Iris pigment epithelial cell (primary cell): ENCODE measurements around the gene COBLL1.
A peak's percentile ranks its signal among the peaks of the same experiment; 100 is the strongest.

Experiments used
- DNase-seq: peaks from one replicate; pipeline ENCODE4 v3.0.0-alpha.2; 2011; ENCODE audit warnings: low read depth

Gene COBLL1

DNA sequence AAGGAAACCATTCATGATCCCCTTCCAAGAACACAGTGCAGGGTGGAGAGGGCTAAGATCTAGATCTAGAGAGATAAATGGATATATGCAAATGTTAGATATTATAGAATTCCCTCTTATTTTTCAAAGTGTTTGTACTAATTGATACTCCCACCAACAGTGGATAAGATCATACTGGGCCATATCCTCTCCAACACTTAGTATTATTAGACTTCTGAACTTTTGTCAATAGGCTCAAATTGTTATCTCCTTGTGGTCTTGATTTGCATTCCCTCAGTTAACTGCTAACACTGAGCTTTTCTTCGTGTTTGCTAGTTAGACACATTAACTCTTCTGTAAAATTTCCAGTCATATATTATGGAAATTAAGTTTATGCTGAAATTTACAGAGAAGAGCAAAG is 163.9 kb downstream of the COBLL1 start:
- no peak for DNase-seq

DNA sequence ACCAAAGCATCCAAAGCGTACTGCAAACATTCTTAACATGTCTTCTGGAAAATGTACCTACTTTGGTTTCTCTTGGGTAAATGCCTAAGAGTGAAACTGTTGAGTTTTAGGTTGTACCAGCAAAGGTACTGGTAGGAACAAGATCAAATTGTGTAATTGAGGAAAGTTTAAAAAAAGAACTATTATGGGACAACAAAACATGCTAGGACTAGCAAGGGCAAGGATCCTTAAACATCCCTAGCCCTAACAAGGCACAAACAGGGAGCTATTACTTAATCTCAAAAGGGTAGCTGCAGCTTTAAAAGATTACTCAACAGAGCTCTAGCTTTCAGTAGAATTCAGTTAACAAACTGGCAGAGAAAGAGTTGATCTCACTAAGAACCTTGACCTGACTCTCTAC is 164.4 kb downstream of the COBLL1 start:
- DNase-seq, result no peak

DNA sequence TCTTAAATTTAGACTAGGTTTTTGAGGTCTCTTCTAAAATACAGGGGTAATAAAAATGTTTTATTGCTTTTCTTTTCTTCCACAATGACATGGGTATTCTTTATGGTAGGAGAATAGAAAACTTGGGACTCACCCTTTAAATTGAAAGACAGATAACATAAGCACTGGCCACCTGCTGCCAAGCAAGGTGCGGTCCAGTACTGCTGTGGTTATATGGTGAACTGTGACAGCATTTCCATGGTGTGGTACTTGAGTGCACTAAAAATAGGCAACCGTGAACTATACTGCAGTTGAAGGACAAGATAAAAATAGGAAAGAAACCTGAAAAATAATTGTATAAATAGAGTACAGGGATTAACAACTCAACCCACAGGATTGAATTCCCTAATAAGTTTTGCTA is 165.9 kb downstream of the COBLL1 start:
- no peak for DNase-seq

DNA sequence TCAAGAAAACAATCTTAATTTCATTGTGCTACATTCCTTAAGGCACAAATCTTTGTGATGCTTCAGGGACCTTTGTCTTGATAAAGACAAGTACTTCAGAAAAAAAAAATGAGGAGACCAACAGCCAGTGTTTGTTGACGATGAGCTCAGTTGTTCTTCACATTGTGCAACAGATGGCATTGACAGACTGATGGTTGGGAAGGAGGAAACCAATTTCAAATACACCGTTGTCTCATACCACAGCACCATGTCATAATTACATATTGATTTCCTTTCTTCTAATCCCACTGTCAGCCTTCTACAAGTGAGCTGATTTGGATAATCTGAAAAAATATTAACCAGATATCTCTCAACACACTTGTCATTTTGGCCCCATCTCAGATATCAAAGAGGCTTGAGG is 166.6 kb downstream of the COBLL1 start:
- DNase-seq, result peak; percentile 8

DNA sequence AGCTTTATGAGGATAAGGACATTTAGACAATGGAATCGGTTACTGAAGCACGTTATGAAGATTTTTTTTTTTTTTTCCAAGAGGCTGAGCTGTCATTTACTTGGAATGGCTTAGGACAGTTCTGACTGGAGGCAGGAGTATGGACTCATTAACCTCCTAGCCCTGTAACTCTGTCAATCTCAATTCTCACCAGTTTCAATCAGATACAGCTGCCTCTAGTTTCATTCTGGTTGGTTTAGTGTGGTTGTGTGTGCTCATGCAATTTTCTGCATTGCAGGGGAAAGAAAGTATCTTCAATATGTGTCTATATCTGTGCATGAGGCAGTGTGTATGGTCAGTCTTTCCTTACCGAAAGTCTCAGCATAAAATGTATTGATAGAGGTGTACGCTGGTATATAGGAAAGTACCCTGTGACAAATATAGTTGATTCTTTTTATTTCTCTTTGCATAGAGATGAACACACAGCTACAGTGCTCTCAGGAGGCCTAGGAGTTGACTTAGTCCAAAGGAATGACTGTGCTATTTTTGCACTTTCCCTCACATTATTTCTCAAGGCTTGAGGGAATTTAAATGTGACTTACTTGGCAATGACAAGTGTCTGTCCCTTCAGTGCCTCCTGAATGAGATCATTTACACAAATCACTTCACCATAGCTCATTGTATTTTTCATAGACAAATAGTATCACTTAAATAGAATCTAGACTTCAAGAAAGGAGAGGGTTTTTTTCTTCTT is 169.8 kb downstream of the COBLL1 start:
- no peak for DNase-seq

DNA sequence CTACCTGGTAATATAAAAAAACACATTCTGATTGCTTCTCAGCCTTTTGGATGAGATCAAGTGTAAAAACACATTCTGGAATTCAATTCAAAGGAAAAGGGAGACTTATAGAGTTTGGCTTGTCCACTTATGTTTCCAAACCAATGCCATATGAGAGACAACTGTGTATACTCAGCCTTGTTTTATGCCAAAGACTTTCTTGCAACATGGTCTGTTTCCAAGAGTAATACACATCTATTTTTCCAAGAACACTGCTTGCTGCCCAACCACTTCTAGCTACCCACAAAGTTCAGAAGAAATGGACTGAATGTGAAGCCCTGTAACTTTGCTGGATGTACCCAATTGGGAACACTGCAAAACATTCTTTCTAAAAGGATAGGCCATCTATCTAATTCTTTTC is 172.3 kb downstream of the COBLL1 start:
- no peak for DNase-seq

DNA sequence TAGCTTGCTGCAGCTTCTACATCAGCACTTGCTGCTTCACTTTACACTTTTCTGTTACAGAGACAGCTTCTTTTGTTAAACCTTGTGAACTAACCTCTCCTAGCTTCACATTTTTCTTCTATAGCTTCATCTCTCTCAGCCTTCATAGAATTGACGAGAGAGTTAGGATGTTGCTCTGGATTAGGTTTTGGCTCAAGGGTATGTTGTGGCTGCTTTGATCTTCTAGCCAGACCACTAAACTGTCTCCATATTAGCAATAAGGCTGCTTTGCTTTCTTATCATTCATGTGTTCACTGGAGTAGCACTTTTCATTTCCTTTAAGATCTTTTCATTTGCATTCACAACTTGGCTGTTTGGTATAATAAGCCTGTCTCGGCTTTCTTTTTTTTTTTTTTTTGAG is 174.1 kb downstream of the COBLL1 start:
- no peak for DNase-seq

DNA sequence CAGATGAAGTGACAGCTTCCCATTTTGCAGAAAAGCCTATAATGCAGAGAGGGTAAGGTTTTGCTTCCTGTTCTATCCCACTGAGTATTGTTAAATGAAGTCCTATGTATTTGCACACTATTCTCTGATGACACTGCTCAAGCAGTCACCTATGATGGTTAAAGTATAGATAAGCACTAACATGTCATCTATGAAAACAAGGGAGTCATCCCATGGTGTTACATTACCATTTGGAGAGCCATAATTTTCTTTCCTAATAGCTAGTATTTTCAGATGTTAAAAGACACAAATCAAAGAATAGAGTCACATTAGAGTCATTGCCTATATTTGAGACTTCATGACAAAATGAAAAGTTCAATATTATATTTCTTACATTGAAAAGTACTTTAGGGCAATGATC is 177.6 kb downstream of the COBLL1 start:
- DNase-seq, result no peak

DNA sequence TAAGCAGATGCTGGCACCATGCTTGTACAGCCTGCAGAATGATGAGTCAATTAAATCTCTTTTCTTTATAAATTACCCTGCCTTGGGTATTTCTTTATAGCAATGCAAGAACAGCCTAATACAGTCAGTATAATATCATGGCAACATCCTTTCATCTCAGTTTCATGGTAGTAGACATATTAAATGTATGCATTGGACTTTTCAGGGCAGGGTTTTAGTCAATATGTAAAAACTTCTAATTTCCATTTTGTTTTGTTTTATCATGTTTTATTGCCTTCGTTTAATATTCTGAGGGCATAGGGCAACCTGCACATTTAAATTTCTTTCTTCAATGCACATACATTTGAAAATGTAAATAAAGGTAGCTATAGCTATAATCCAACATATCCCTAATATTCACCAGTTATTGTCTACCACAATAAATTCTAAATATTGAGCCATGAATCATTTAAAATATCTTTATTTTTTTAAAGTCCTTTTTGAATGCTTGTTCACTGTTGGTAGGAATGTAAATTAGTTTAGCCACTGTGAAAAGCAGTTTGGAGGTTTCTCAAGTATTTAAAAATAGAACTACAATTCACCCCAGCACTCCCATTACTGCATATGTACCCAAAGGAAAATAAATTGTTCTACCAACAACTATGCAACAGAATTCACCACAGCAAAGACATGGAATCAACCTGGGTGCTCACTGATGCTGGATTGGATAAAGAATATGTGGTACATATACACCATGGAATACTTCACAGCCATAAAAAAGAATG is 178.6 kb downstream of the COBLL1 start:
- DNase-seq, result no peak

DNA sequence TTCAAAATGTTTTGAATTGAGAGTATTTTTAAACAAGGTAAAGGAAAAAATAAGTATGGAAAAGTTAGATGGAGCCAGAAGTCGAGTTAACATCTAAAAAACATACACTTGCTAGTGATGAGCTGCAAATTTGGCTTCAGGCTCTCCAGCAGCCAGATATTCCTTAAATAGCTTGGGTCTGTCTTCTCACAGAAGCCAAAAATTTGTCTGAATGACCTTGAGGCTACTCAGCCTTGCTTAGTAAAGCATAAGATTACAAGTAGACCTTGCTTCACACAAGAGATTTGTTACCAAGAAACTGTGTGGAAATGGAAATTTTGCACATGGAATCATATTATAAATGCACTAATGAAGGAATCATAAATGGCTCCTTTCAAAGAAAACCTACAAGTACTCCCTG is 179.6 kb downstream of the COBLL1 start:
- no peak for DNase-seq

DNA sequence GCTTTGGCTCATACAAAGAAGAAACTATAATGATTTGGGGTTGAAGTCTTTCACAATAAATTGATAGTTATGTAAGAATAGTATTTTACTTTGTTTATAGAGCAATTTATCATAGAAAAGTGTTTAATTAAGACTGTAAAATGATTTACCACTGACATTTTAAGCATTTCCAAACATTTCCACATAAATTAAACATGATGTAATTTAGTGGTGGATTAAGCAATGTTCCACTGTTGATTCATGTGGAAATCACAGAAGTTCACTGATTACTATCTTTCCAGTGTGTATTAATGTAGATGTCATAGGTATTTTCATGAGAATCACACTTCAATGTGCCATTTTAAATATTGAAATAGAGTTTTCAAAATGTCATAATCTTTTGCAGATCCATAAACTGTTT is 180.3 kb downstream of the COBLL1 start:
- DNase-seq, result peak; percentile 54

DNA sequence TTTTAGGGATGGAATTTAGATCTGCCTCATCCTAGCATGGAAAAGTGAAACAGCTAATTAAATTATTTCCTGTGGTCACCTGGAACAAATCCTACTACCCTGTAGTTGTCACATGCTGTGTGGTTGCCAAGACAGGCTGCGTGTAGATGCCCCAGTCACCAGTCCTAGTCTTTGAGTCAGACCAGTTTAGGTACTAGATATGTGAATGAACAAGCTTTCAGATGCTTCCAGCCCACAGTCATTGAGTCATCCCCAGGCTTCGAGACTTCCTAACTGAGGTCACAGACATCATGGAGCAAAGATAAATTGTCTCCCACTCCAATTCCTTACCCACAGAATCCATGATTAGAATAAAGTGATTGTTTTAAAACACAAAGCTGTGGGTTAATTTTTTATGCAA is 184.5 kb downstream of the COBLL1 start:
- DNase-seq, result peak; percentile 74

DNA sequence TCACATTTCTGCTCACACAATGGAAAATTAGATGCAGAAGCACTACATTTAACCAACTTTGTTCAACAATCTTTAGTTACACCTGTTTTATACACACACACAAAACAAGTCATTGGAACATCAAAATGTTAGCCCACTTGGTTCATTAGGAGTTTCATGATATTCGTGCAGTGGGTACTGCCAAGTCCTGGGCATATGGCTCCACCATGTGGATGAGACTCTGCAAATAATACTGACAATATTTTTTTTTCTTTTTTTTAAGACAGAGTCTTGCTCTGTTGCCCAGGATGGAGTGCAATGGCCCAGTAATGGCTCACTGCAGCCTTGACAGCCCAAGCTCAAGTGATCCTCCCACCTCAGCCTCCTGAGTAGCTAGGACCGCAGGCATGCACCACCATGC is 185.9 kb downstream of the COBLL1 start:
- peak; percentile 3 for DNase-seq

DNA sequence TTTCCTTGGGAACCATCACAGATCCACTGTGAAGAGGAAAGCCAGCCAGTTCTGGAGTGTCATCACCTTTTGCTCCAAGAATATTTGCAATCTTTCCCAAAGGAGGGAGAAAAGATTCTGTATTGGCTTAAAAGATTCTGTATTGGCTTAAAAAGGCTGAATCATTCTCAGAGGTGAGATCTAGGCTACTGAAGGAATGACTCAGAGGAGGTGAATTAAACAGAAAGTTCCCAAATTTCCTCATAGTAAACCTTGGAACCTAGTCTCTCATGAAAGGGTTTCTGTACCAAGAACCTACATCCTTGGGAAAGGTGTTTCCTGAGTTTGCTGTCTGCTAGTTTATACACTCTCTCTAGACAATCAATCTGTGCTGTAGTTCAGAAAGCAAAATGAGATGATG is 186.3 kb downstream of the COBLL1 start:
- peak; percentile 17 for DNase-seq

DNA sequence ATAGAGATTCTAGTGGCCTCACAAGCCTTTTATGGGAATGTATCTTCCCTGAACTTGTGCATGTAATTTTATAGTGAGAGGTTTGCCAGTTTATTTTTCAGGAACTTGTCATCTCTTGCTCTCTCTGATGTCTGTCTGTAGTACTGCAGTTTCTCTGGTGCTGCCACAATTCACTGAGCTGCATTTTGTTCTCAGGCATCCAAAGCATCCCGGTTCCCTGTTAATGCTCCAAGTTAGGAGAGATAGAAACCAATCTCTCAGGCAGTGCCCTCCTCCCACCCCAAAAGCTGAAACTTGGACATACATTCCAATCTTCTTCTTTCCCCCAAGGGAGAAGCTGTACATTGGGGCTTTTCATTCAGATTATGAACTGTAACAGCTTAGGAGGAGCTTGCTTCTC is 190.3 kb downstream of the COBLL1 start:
- no peak for DNase-seq

DNA sequence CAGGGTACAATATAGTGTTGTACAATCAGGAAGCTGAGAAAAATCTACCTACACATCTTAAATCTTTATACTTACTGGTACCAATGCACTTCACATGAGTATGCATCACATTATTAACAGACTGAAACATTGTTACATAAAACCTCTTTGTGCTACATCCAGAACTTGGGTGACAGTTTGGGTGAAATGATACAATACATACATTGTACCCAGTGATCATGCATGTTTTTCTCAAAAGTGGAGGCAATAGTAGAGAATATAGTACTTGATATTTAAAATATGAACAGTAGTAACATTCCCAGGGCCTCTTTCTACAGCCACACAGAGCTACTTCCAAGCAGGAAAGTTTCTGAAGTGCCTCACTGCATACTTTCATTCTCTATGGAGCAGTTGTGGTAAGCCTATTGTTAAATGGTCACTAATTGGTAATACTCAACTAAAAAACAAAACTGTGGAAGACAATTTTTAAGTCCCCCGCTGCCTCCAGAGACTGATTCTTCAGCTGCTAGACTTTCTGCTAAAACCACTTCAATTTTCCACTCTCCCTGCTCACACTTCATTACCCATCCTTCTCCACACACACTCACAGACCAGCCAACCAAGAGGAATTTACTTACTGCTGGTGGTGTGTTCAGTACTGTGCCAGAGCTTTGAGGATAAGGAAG is 197.5 kb downstream of the COBLL1 start:
- no peak for DNase-seq

DNA sequence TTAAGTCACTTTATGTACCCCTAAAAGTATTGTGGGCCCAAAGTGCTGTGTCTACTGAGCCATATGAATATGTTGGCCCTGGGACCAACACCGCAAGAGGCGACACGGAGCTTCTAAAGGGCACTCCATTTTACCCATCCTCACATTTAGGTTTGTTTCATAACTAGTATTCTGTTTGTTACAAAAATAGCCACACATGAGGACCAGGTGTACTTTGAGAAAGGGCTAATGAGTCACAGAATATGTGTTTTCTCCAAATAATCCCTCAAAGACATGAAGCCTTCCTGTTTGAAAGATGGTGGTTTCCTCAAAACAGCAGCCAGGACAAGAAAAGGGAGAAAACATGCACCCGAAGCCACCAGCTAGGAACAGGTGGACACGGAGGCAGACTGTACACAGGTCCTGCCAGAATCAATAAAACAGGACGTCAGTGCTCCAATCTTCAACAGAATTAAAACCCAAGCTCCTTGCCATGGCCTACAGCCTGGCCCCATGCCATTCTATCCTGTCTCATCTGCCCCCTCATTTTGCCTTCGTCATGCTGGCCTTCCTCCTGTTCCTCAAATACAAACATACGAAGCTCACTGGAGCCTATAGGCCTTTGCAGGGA is 198.6 kb downstream of the COBLL1 start:
- no peak for DNase-seq

DNA sequence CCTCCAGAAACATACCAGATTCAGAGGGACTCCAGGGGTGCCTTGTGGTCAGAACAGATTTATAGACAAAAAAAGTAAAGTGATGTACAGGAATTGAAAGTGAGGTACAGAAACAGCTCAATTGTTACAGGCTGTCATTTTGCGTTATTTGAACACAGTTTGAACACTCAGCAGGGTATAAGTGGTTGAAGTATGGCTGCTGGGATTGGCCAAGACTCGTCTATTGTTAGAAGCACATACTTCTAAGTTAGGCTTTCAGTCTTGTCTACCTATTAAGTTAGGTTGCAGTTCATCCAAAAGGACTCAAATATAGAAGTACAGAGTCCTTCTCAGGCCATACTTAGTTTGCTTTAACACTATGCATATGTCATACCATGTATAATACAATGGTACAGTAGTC is 199.4 kb downstream of the COBLL1 start:
- DNase-seq, result no peak
